AG04450 (cell line): ENCODE measurements around the gene EPB41. TPM values are rescaled to one million over a fixed set of nuclear protein-coding genes. Genes with fewer than 3 reads are reported as not detected.
A peak's percentile ranks its signal among the peaks of the same experiment; 100 is the strongest.
"Not testable (repeated sequence)": the region's sequence is repeated elsewhere in the genome, so short reads cannot be mapped to it uniquely, and the experiment has no call there.

ENCODE experiments used
- CTCF ChIA-PET: fragments of 300-600, 350-600 bp; formaldehyde crosslinking; extraction: SDS; loops from one replicate; lab custom pipeline; 2022; ENCODE audit warnings: antibody characterized with exemption, inconsistent platforms; lab: Charles Lee
- POLR2A ChIA-PET: fragments of 350-600 bp; formaldehyde crosslinking; extraction: SDS; loops from one replicate; lab custom pipeline; 2021; ENCODE audit warnings: antibody characterized with exemption, inconsistent platforms; lab: Yijun Ruan, JAX
- DNase-seq: peaks from one replicate; pipeline ENCODE4 v3.0.0-alpha.2; 2011; ENCODE audit warnings: low read depth, low spot score
- H3K27ac ChIP-seq: one replicate; pipeline ENCODE4 v1.5.1; 2012; ENCODE audit warnings: low read depth, low read length, control low read depth
- H3K27me3 ChIP-seq: one replicate; pipeline ENCODE4 v1.6.0; 2012; ENCODE audit warnings: low read length; ENCODE audit not compliant: control insufficient read depth, insufficient read depth
- H3K4me3 ChIP-seq: 2 replicates; pipeline ENCODE4 v1.5.1; 2011; ENCODE audit warnings: mild to moderate bottlenecking, low read depth, low read length, control low read depth
- H3K9me3 ChIP-seq: 2 replicates; pipeline ENCODE4 v1.5.1; 2012; ENCODE audit warnings: low read length; ENCODE audit not compliant: control insufficient read depth, insufficient read depth
- CTCF ChIP-seq: IDR thresholded peaks from 2 replicates; pipeline ENCODE4 v1.5.1; 2011; ENCODE audit warnings: low read depth, low read length, control low read depth, inconsistent platforms
- polyA plus RNA-seq: library from polyadenylated mRNA; depleted of rRNA; stranded (reverse); fragments of >200 nt; gene quantifications from 2 replicates; pipeline ENCODE4 v1.2.3, GENCODE V29; 2011

EPB41 gene
- polyA plus RNA-seq, 1 experiment = 7.8 TPM

- Histone ChIP-seq H3K4me3 (no peak overlapping the region), H3K27me3 (peaks cover 22% of the 10 kb centered on the region), H3K27ac (no peak overlapping the region), H3K9me3 (no peaks in the 10 kb centered on the region; the same call in 1 of the 2 replicates)
- DNase-seq = no peak
- ChIA-PET CTCF (interaction anchor here (0.7 to 1.2 kb wide), 4 partner anchors 12 to 255 kb away, joined by 3 to 9 read pairs (median 6); no protein-coding TSS in a partner anchor), POLR2A (interaction anchor here (1.1 kb wide), 1 partner anchor 221 kb away, joined by 3 read pairs; the partner anchor contains the start of gene RNU11)
- no peak for TF ChIP-seq CTCF
These were observed 44.4 kb upstream of the EPB41 start for GRCh38 chr1:28869952-28870351.

- CTCF ChIA-PET = interaction anchor here (1.0 kb wide), 1 partner anchor 87 kb away, joined by 5 read pairs; no protein-coding TSS in a partner anchor
- H3K27ac ChIP-seq = no peak overlapping the region
- no peak for DNase-seq
- POLR2A ChIA-PET = no interaction called here
- no peak for TF ChIP-seq CTCF
- peaks cover 8% of the 10 kb centered on the region for H3K27me3 ChIP-seq
- H3K4me3 ChIP-seq = no peak overlapping the region
- no peaks in the 10 kb centered on the region; the same call in 1 of the 2 replicates for H3K9me3 ChIP-seq
These were observed 42.6 kb upstream of the EPB41 start for GRCh38 chr1:28871631-28872401.

DNA sequence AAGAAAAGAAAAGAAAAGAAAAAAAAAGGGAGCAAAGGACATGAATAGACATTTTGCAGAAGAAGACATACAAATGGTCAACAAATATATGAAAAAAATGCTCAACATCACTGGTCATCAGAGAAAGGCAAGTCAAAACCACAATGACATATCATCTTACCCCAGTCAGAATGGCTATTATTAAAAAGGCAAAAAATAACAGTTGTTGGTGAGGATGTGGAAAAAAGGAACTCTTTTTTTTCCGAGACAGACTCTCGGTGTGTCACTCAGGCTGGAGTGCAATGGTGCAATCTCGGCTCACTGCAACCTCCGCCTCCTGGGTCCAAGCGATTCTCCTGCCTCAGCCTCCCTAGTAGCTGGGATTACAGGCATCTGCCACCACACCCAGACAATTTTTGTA, 39.2 kb upstream of the EPB41 start:
- CTCF ChIA-PET = interaction anchor here (0.6 to 11.6 kb wide), 10 partner anchors 9 to 293 kb away, joined by 3 to 712 read pairs (median 8); partner anchors contain the start of genes TAF12 and YTHDF2
- POLR2A ChIA-PET, H3K4me3 ChIP-seq, DNase-seq, H3K27ac ChIP-seq, H3K9me3 ChIP-seq: not testable (repeated sequence)
- peaks cover 11% of the 10 kb centered on the region for H3K27me3 ChIP-seq

- peak; percentile 23 for DNase-seq
- Histone ChIP-seq H3K9me3 (no peaks in the 10 kb centered on the region), H3K4me3 (no peak overlapping the region), H3K27ac (no peak overlapping the region), H3K27me3 (peaks cover 7% of the 10 kb centered on the region)
- CTCF ChIA-PET = interaction anchor here (0.5 to 11.6 kb wide), 80 partner anchors 8 to 628 kb away, joined by 3 to 712 read pairs (median 4); partner anchors contain the start of genes EPB41, RNU11, TAF12 and YTHDF2
- POLR2A ChIA-PET = interaction anchor here (0.5 to 2.8 kb wide), 10 partner anchors 92 to 362 kb away, joined by 3 to 22 read pairs (median 3); partner anchors contain the start of genes RNU11 and YTHDF2
- peak; percentile 94 for TF ChIP-seq CTCF
These were observed 37.1 kb upstream of the EPB41 start for GRCh38 chr1:28877132-28877781.

DNA sequence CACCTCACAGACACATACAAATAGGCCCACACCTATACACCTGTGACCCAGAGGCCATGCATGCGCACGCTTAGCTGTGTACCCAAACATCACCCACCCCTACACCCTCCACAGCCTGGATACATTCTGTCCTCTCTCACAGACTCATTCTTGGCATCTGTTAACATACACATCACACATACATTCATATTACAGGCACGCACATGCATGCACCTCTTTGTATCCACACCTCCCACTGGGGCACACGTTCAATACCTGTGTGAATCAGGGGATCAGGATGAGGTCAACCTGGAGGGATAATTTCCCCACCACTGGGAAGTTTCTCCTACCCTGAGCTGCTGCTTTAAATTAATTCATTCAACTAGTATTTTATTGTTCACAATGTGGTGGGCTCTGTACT, 35.6 kb upstream of the EPB41 start:
- POLR2A ChIA-PET = interaction anchor here (0.6 kb wide), 1 partner anchor 324 kb away, joined by 3 read pairs; no protein-coding TSS in a partner anchor

More for the DNA sequence above, 35.6 kb upstream of the EPB41 start:
- H3K9me3 ChIP-seq = no peaks in the 10 kb centered on the region
- peaks cover 7% of the 10 kb centered on the region for H3K27me3 ChIP-seq
- H3K27ac ChIP-seq = no peak overlapping the region
- no peak for DNase-seq
- TF ChIP-seq CTCF = no peak
- no peak overlapping the region for H3K4me3 ChIP-seq
- CTCF ChIA-PET = interaction anchor here (0.6 to 11.6 kb wide), 6 partner anchors 95 to 785 kb away, joined by 3 to 712 read pairs (median 10); no protein-coding TSS in a partner anchor
